Embryonic facial prominence (tissue), 1 donor: Measurements from ENCODE around the gene KLC1.

Experiments
- DNase-seq: peaks from one replicate; pipeline ENCODE4 v3.0.0-alpha.2; 2016; ENCODE audit errors: extremely low spot score

Gene KLC1

GRCh38 chr14:103659631-103660030 is 30.6 kb downstream of the KLC1 start:
- DNase-seq, result no peak

GRCh38 chr14:103662029-103662428 is 33.0 kb downstream of the KLC1 start:
- DNase-seq, result no peak

- DNase-seq, result no peak
These were observed 33.6 kb downstream of the KLC1 start for GRCh38 chr14:103662591-103662990.

GRCh38 chr14:103663506-103663905 is 34.5 kb downstream of the KLC1 start:
- no peak for DNase-seq

- DNase-seq, result no peak
These were observed 38.7 kb downstream of the KLC1 start for GRCh38 chr14:103667671-103668070.

- no peak for DNase-seq
These were observed 39.1 kb downstream of the KLC1 start for GRCh38 chr14:103668117-103668516.

GRCh38 chr14:103669370-103669769 is 40.4 kb downstream of the KLC1 start:
- no peak for DNase-seq

- no peak for DNase-seq
These were observed 42.9 kb downstream of the KLC1 start for GRCh38 chr14:103671911-103672310.

GRCh38 chr14:103675957-103676356 is 46.9 kb downstream of the KLC1 start:
- no peak for DNase-seq

GRCh38 chr14:103676881-103677675 is 48.1 kb downstream of the KLC1 start:
- no peak for DNase-seq

GRCh38 chr14:103679351-103679750 is 50.3 kb downstream of the KLC1 start:
- DNase-seq, result no peak

- no peak for DNase-seq
These were observed 51.6 kb downstream of the KLC1 start for GRCh38 chr14:103680491-103681231.

GRCh38 chr14:103683139-103683538 is 54.1 kb downstream of the KLC1 start:
- DNase-seq, result no peak

GRCh38 chr14:103684471-103684870 is 55.5 kb downstream of the KLC1 start:
- DNase-seq, result no peak

GRCh38 chr14:103684871-103685270 is 55.9 kb downstream of the KLC1 start:
- no peak for DNase-seq

GRCh38 chr14:103685276-103686211 is 56.5 kb downstream of the KLC1 start:
- no peak for DNase-seq

GRCh38 chr14:103686831-103687485 is 57.9 kb downstream of the KLC1 start:
- DNase-seq, result no peak

- no peak for DNase-seq
These were observed 58.7 kb downstream of the KLC1 start for GRCh38 chr14:103687712-103688111.

GRCh38 chr14:103688441-103688840 is 59.4 kb downstream of the KLC1 start:
- no peak for DNase-seq

- DNase-seq, result no peak
These were observed 60.2 kb downstream of the KLC1 start for GRCh38 chr14:103688906-103689902.
